ENCODE measurements around the gene SLC38A8. TPM values are rescaled to one million over a fixed set of nuclear protein-coding genes. Genes with fewer than 3 reads are reported as not detected.
A peak's percentile ranks its signal among the peaks of the same experiment; 100 is the strongest.

Gene SLC38A8
- total RNA-seq, 1 donor from 2014 or later = not detected

DNA sequence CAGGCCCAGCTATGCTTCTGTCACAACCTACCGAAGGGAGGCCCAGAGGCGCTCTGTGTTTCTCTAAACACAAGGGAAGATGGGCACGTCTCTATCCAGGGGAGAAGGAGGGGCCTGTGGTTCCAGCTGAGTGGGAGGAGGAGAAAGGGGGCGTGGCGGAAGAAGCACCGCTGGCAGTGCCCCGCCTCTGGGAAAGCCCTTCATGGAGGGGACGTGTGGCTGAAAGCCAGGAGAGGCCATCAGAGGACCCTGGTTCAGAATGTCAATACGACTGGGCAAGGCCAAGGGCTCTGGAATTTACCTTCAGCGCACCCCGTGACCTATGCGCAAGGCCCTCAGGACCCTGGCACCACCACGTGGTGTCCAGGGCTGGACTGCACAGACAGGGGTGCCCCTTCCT, 12.3 kb upstream of the SLC38A8 start:
- no peak overlapping the region for H3K4me3 ChIP-seq
- H3K27ac ChIP-seq = no peak overlapping the region
- intact Hi-C loops (cut with DNase I) = no loop called here
- H3K27me3 ChIP-seq = no peaks in the 10 kb centered on the region
- no peaks in the 10 kb centered on the region for H3K9me3 ChIP-seq
- DNase-seq (ENCODE audit: low spot score in 2 of 2) = no peak
- H3K36me3 ChIP-seq = peaks cover 73 to 88% of the 10 kb centered on the region in 2 donors
- H3K4me1 ChIP-seq = no peaks in the 10 kb centered on the region
- TF ChIP-seq, protein P1, sequence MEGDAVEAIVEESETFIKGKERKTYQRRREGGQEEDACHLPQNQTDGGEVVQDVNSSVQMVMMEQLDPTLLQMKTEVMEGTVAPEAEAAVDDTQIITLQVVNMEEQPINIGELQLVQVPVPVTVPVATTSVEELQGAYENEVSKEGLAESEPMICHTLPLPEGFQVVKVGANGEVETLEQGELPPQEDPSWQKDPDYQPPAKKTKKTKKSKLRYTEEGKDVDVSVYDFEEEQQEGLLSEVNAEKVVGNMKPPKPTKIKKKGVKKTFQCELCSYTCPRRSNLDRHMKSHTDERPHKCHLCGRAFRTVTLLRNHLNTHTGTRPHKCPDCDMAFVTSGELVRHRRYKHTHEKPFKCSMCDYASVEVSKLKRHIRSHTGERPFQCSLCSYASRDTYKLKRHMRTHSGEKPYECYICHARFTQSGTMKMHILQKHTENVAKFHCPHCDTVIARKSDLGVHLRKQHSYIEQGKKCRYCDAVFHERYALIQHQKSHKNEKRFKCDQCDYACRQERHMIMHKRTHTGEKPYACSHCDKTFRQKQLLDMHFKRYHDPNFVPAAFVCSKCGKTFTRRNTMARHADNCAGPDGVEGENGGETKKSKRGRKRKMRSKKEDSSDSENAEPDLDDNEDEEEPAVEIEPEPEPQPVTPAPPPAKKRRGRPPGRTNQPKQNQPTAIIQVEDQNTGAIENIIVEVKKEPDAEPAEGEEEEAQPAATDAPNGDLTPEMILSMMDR (IDR thresholded peaks at IDR 0.05) = no peak

GRCh38 chr16:84054271-84054670, 11.7 kb upstream of the SLC38A8 start:
- Histone ChIP-seq H3K4me1 (no peaks in the 10 kb centered on the region), H3K27me3 (no peaks in the 10 kb centered on the region), H3K4me3 (no peak overlapping the region), H3K9me3 (no peaks in the 10 kb centered on the region), H3K27ac (no peak overlapping the region), H3K36me3 (peaks cover 67 to 88% of the 10 kb centered on the region in 2 donors)
- TF ChIP-seq, protein P1 (IDR thresholded peaks at IDR 0.05) = no peak
- peak in 1 of 2 donors; percentile 52 for DNase-seq (ENCODE audit: low spot score in 2 of 2)
- intact Hi-C loops (cut with DNase I) = no loop called here

GRCh38 chr16:84053237-84053636, 10.6 kb upstream of the SLC38A8 start:
- H3K36me3 ChIP-seq = peaks cover 58 to 86% of the 10 kb centered on the region in 2 donors
- H3K4me3 ChIP-seq = no peak overlapping the region
- H3K27ac ChIP-seq = no peak overlapping the region
- intact Hi-C loops (cut with DNase I) = no loop called here
- H3K27me3 ChIP-seq = no peaks in the 10 kb centered on the region
- no peaks in the 10 kb centered on the region for H3K9me3 ChIP-seq
- peak in 1 of 2 donors; percentile 30 for DNase-seq (ENCODE audit: low spot score in 2 of 2)
- TF ChIP-seq, protein P1 (IDR thresholded peaks at IDR 0.05) = no peak
- no peaks in the 10 kb centered on the region for H3K4me1 ChIP-seq

DNA sequence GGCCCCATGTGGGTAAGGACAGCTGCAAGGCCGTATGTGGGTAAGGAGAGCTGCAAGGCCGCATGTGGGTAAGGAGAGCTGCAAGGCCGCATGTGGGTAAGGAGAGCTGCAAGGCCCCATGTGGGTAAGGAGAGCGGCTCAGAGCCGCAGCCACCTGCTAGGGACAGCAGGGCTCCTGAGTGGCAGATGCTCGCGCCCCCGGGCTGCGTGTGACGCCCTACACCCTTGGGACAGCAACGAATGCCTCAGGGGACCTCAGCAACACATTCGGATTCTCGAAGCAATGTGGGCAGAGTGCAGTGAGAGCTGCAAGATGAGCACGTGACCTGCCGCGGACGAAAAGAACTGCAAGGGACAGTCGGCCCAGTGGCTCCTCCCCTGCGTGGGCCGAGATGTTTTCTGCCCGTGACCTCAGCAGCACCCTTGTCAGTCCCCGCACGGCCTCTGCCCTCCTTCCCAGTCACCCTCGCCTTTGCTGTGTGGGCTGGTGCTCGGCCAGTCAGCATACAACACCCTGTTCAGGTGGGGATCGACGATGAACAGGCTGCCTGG, 9.6 kb upstream of the SLC38A8 start:
- peak in 1 of 2 donors; percentile 33 for DNase-seq (ENCODE audit: low spot score in 2 of 2)
- TF ChIP-seq, protein P1 (IDR thresholded peaks at IDR 0.05) = no peak
- Histone ChIP-seq H3K36me3 (peaks cover 47 to 77% of the 10 kb centered on the region in 2 donors), H3K27ac (no peak overlapping the region), H3K4me1 (no peaks in the 10 kb centered on the region), H3K27me3 (no peaks in the 10 kb centered on the region), H3K9me3 (no peaks in the 10 kb centered on the region), H3K4me3 (no peak overlapping the region)
- intact Hi-C loops (cut with DNase I) = no loop called here

DNA sequence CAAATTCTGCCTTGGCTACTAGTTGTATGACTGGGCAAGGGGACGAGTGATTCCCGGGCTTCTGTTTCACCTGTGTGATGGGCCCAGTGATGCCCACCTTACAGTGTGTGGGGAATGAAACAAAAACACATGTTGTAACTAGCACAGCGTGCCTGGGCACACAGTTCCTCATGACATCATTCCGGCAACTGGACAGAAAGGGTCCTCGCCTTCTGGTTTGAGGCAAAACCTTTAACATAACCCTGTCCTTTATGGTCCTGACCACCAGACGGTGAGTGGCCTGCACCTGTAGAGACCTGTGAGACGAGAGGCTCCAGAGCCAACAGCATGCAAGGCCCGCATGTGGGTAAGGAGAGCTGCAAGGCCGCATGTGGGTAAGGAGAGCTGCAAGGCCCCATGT, 7.7 kb upstream of the SLC38A8 start:
- intact Hi-C loops (cut with DNase I) = no loop called here
- Histone ChIP-seq H3K27me3 (no peaks in the 10 kb centered on the region), H3K4me1 (no peaks in the 10 kb centered on the region), H3K36me3 (peaks cover 29 to 59% of the 10 kb centered on the region in 2 donors), H3K9me3 (no peaks in the 10 kb centered on the region), H3K4me3 (no peak overlapping the region), H3K27ac (no peak overlapping the region)
- TF ChIP-seq, protein P1 (IDR thresholded peaks at IDR 0.05) = no peak
- no peak for DNase-seq (ENCODE audit: low spot score in 2 of 2)

Measured in ascending aorta (tissue), 2 donors.